Testis (tissue), 2 donors: ENCODE data around the gene FATE1.

Experiments
- CTCF ChIP-seq, 3 experiments: fragments of 450-650 bp in 2 of 3; fragments of 200-600 bp in 1 of 3; sonication (generic) in 1 of 3; IDR thresholded peaks; one replicate each; pipeline ENCODE4 v1.5.1; 2016 to 2019; ENCODE audit warnings: antibody characterized with exemption in 3 of 3, mild to moderate bottlenecking in 2 of 3, moderate library complexity in 1 of 3
- POLR2A ChIP-seq: fragments of 450-650 bp; IDR thresholded peaks from one replicate; pipeline ENCODE4 v1.6.1; 2017; ENCODE audit warnings: antibody characterized with exemption, mild to moderate bottlenecking, moderate library complexity

- TF ChIP-seq POLR2A (no peak), CTCF (IDR thresholded peaks at IDR 0.05) (no peak)
Measured at GRCh38 chrX:151701531-151701930, 14.3 kb upstream of the FATE1 start.
